IMR-90 (cell line): ENCODE results near the gene COX14.

Experiments
- BHLHE40 ChIP-seq: fragments of 150-350 bp; IDR thresholded peaks from 2 replicates; pipeline ENCODE4 v1.6.1; 2016; ENCODE audit warnings: mild to moderate bottlenecking, low read depth, low read length
- CEBPB ChIP-seq: IDR thresholded peaks from 2 replicates; pipeline ENCODE4 v1.6.1; 2012; ENCODE audit warnings: low read depth, low read length, improper control_type of control experiment
- MXI1 ChIP-seq: IDR thresholded peaks from 2 replicates; pipeline ENCODE4 v1.6.1; 2012; ENCODE audit warnings: low read depth, mild to moderate bottlenecking, low read length, moderate library complexity, borderline replicate concordance
- POLR2A ChIP-seq: IDR thresholded peaks from 2 replicates; pipeline ENCODE4 v1.6.1; 2012; ENCODE audit warnings: mild to moderate bottlenecking, low read depth, low read length
- RAD21 ChIP-seq: IDR thresholded peaks from 2 replicates; pipeline ENCODE4 v1.6.1; 2012; ENCODE audit warnings: low read length, improper control_type of control experiment
- SMC3 ChIP-seq: fragments of 150-350 bp; IDR thresholded peaks from 2 replicates; pipeline ENCODE4 v1.6.1; 2016; ENCODE audit warnings: low read depth, mild to moderate bottlenecking, antibody characterized with exemption, low read length, moderate library complexity
- TF ChIP-seq, protein P1 (sequence below): conservative IDR thresholded peaks from 2 replicates; pipeline ENCODE4 v1.5.1; 2012; ENCODE audit warnings: mild to moderate bottlenecking, low read depth, low read length, improper control_type of control experiment
- TF ChIP-seq, protein P2 (sequence below): fragments of 150-350 bp; IDR thresholded peaks from 2 replicates; pipeline ENCODE4 v1.6.1; 2016; ENCODE audit warnings: low read depth, mild to moderate bottlenecking, low read length, moderate library complexity, borderline replicate concordance

DNA sequence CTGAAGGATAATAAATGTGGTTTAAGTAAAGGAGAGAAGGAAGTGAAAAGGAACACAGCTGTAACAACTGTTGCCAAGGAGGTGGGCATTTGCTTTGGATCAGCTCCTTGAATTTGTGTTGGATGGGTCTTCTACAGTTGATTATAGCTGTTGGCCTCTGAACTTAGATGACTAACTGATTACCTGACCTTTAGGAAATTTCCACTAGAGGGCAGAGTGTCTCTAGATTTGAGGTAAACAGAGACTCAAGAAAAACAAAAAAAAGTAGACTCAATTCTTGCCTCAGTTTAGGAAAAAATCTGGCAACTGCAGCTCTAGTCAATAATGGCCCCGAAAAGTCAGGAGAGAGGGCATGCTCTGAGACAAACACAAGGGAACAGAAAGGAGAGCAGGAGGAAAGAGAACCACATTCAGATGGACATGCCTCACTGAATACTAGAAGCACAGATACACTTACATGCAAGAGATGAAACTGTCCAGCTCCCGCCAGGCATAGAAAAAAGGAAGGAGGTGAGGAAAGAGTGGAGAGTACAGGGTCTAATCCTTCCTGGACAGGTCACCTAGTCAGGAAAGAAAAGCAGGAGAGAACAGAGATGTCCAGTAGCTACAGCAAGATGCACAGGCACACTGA lies 20.6 kb downstream of the COX14 start:
- no peak for TF ChIP-seq POLR2A
- no peak for TF ChIP-seq BHLHE40
- peak; percentile 55 for TF ChIP-seq RAD21
- TF ChIP-seq, protein P1, sequence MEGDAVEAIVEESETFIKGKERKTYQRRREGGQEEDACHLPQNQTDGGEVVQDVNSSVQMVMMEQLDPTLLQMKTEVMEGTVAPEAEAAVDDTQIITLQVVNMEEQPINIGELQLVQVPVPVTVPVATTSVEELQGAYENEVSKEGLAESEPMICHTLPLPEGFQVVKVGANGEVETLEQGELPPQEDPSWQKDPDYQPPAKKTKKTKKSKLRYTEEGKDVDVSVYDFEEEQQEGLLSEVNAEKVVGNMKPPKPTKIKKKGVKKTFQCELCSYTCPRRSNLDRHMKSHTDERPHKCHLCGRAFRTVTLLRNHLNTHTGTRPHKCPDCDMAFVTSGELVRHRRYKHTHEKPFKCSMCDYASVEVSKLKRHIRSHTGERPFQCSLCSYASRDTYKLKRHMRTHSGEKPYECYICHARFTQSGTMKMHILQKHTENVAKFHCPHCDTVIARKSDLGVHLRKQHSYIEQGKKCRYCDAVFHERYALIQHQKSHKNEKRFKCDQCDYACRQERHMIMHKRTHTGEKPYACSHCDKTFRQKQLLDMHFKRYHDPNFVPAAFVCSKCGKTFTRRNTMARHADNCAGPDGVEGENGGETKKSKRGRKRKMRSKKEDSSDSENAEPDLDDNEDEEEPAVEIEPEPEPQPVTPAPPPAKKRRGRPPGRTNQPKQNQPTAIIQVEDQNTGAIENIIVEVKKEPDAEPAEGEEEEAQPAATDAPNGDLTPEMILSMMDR = peak; percentile 66
- TF ChIP-seq, protein P2, sequence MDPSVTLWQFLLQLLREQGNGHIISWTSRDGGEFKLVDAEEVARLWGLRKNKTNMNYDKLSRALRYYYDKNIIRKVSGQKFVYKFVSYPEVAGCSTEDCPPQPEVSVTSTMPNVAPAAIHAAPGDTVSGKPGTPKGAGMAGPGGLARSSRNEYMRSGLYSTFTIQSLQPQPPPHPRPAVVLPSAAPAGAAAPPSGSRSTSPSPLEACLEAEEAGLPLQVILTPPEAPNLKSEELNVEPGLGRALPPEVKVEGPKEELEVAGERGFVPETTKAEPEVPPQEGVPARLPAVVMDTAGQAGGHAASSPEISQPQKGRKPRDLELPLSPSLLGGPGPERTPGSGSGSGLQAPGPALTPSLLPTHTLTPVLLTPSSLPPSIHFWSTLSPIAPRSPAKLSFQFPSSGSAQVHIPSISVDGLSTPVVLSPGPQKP = no peak
- no peak for TF ChIP-seq CEBPB
- TF ChIP-seq SMC3 = peak; percentile 69
- no peak for TF ChIP-seq MXI1
